PC-3 (cell line): Measurements from ENCODE around the gene HCN4.

ENCODE experiments used
- CTCF ChIP-seq: fragments of 300-600 bp; sonication (generic); conservative IDR thresholded peaks from 2 replicates; pipeline ENCODE4 v1.5.1; 2017; ENCODE audit warnings: antibody characterized with exemption, low read depth, mild to moderate bottlenecking, low read length
- EZH2 ChIP-seq: fragments of 300-600 bp; sonication (generic); IDR thresholded peaks from one replicate; pipeline ENCODE4 v1.6.1; 2017; ENCODE audit warnings: antibody characterized with exemption, mild to moderate bottlenecking, low read length; ENCODE audit not compliant: unreplicated experiment

- TF ChIP-seq CTCF (no peak), EZH2 (no peak)
Observed at GRCh38 chr15:73308305-73308704, 60.5 kb downstream of the HCN4 start.
